H9 (cell line): Measurements from ENCODE around the gene RABGAP1. TPM values are rescaled to one million over a fixed set of nuclear protein-coding genes. Genes with fewer than 3 reads are reported as not detected.

Source experiments
- DNase-seq: peaks from one replicate; pipeline ENCODE4 v3.0.0-alpha.2; 2017
- H2AFZ ChIP-seq: one replicate; pipeline ENCODE4 v1.6.1; 2013; ENCODE audit warnings: mild to moderate bottlenecking, low read length, control low read depth, moderate library complexity
- H2AK5ac ChIP-seq: 2 replicates; pipeline ENCODE4 v1.6.1; 2013; ENCODE audit warnings: low read length, control low read depth, mixed read lengths; ENCODE audit not compliant: insufficient read length
- H2BK120ac ChIP-seq: one replicate; pipeline ENCODE4 v1.6.1; 2013; ENCODE audit warnings: low read depth, mild to moderate bottlenecking, low read length, control low read depth, inconsistent platforms; ENCODE audit not compliant: poor library complexity, severe bottlenecking
- H2BK12ac ChIP-seq: 2 replicates; pipeline ENCODE4 v1.6.1; 2013; ENCODE audit warnings: low read length, control low read depth, mixed read lengths, low read depth; ENCODE audit not compliant: insufficient read length
- H2BK15ac ChIP-seq: 2 replicates; pipeline ENCODE4 v1.6.1; 2013; ENCODE audit warnings: low read depth, low read length, control low read depth
- H2BK20ac ChIP-seq: one replicate; pipeline ENCODE4 v1.6.1; 2013; ENCODE audit warnings: low read depth, mild to moderate bottlenecking, low read length, control low read depth, inconsistent platforms; ENCODE audit not compliant: poor library complexity, severe bottlenecking
- H2BK5ac ChIP-seq: 2 replicates; pipeline ENCODE4 v1.6.1; 2013; ENCODE audit warnings: low read length, control low read depth, mixed read lengths; ENCODE audit not compliant: insufficient read length
- H3K14ac ChIP-seq: 2 replicates; pipeline ENCODE4 v1.6.1; 2013; ENCODE audit warnings: low read length, control low read depth; ENCODE audit not compliant: insufficient read depth
- H3K18ac ChIP-seq: 2 replicates; pipeline ENCODE4 v1.6.1; 2013; ENCODE audit warnings: low read depth, mild to moderate bottlenecking, mixed read lengths, low read length, control low read depth; ENCODE audit not compliant: insufficient read length
- H3K23ac ChIP-seq: 2 replicates; pipeline ENCODE4 v1.6.1; 2013; ENCODE audit warnings: low read length, control low read depth, mixed read lengths, low read depth; ENCODE audit not compliant: insufficient read length
- H3K23me2 ChIP-seq: 2 replicates; pipeline ENCODE4 v1.6.1; 2013; ENCODE audit warnings: low read depth, mild to moderate bottlenecking, mixed read lengths, low read length, control low read depth; ENCODE audit not compliant: insufficient read length, poor library complexity, severe bottlenecking
- H3K27ac ChIP-seq: 2 replicates; pipeline ENCODE4 v1.5.1; 2013; ENCODE audit warnings: low read length, control low read depth, mixed read lengths, low read depth; ENCODE audit not compliant: insufficient read length
- H3K27me3 ChIP-seq: 2 replicates; pipeline ENCODE4 v1.6.1; 2013; ENCODE audit warnings: low read length, control low read depth, inconsistent platforms; ENCODE audit not compliant: insufficient read depth
- H3K4ac ChIP-seq: 2 replicates; pipeline ENCODE4 v1.6.1; 2013; ENCODE audit warnings: low read depth, mild to moderate bottlenecking, control low read depth, inconsistent platforms, low read length, moderate library complexity
- H3K4me1 ChIP-seq: 2 replicates; pipeline ENCODE4 v1.6.1; 2013; ENCODE audit warnings: low read length, control low read depth, inconsistent platforms; ENCODE audit not compliant: insufficient read depth
- H3K4me2 ChIP-seq: 2 replicates; pipeline ENCODE4 v1.6.1; 2013; ENCODE audit warnings: low read length, control low read depth, mixed read lengths; ENCODE audit not compliant: insufficient read length, insufficient read depth
- H3K56ac ChIP-seq: 2 replicates; pipeline ENCODE4 v1.6.1; 2013; ENCODE audit warnings: low read depth, mild to moderate bottlenecking, mixed read lengths, low read length, control low read depth; ENCODE audit not compliant: insufficient read length
- H3K79me1 ChIP-seq: 2 replicates; pipeline ENCODE4 v1.6.1; 2013; ENCODE audit warnings: low read depth, mild to moderate bottlenecking, moderate library complexity, low read length, control low read depth, inconsistent platforms; ENCODE audit not compliant: insufficient read depth, poor library complexity, severe bottlenecking
- H3K79me2 ChIP-seq: 2 replicates; pipeline ENCODE4 v1.6.1; 2013; ENCODE audit warnings: low read length, control low read depth, inconsistent platforms; ENCODE audit not compliant: insufficient read depth
- H3K9ac ChIP-seq: 2 replicates; pipeline ENCODE4 v1.6.1; 2013; ENCODE audit warnings: low read length, control low read depth, mixed read lengths; ENCODE audit not compliant: insufficient read length; ENCODE audit errors: extremely low read depth
- H3K9me3 ChIP-seq: one replicate; pipeline ENCODE4 v1.6.1; 2013; ENCODE audit warnings: low read depth, low read length, inconsistent platforms; ENCODE audit not compliant: control insufficient read depth
- H3T11ph ChIP-seq: one replicate; pipeline ENCODE4 v1.6.1; 2013; ENCODE audit warnings: mild to moderate bottlenecking, low read length, control low read depth, inconsistent platforms
- H4K20me1 ChIP-seq: one replicate; pipeline ENCODE4 v1.6.1; 2013; ENCODE audit not compliant: control insufficient read depth, insufficient read length, insufficient read depth
- H4K5ac ChIP-seq: 2 replicates; pipeline ENCODE4 v1.6.1; 2013; ENCODE audit warnings: low read depth, mild to moderate bottlenecking, mixed read lengths, low read length, control low read depth; ENCODE audit not compliant: insufficient read length
- H4K8ac ChIP-seq: replicated peaks from 2 replicates; pipeline ENCODE4 v1.6.1; 2013; ENCODE audit warnings: low read length, control low read depth, mixed read lengths, low read depth; ENCODE audit not compliant: insufficient read length
- H4K91ac ChIP-seq: 2 replicates; pipeline ENCODE4 v1.6.1; 2013; ENCODE audit warnings: low read depth, mild to moderate bottlenecking, moderate library complexity, mixed read lengths, low read length, control low read depth; ENCODE audit not compliant: insufficient read length
- H3K27ac Mint-ChIP-seq, 3 experiments: 2 replicates in 2 of 3; 3 replicates in 1 of 3; pipeline ENCODE4 v1.8.0; 2020 to 2021; ENCODE audit warnings: mixed read lengths in 3 of 3, mild to moderate bottlenecking in 1 of 3, moderate library complexity in 1 of 3
- H3K27me3 Mint-ChIP-seq: 2 replicates; pipeline ENCODE4 v1.8.0; 2021; ENCODE audit warnings: low read depth, mild to moderate bottlenecking, moderate library complexity, mixed read lengths
- H3K36me3 Mint-ChIP-seq, 3 experiments: 2 replicates in 2 of 3; 3 replicates in 1 of 3; pipeline ENCODE4 v1.8.0; 2020 to 2021; ENCODE audit warnings: low read depth in 3 of 3, mixed read lengths in 3 of 3; ENCODE audit not compliant: insufficient read depth in 1 of 3
- H3K4me1 Mint-ChIP-seq, 2 experiments: 2 replicates each; pipeline ENCODE4 v1.8.0; 2020; ENCODE audit warnings: mixed read lengths in 2 of 2
- H3K4me3 Mint-ChIP-seq, 2 experiments: 2 replicates in 1 of 2; 3 replicates in 1 of 2; pipeline ENCODE4 v1.8.0; 2020 to 2021; ENCODE audit warnings: mild to moderate bottlenecking in 2 of 2, mixed read lengths in 2 of 2, moderate library complexity in 1 of 2
- H3K9me3 Mint-ChIP-seq, 2 experiments: 2 replicates in 1 of 2; 3 replicates in 1 of 2; pipeline ENCODE4 v1.8.0; 2020; ENCODE audit warnings: mild to moderate bottlenecking in 2 of 2, mixed read lengths in 2 of 2, moderate library complexity in 1 of 2
- CTCF ChIP-seq: fragments of 200-600 bp; sonication (generic); conservative IDR thresholded peaks from 3 replicates; pipeline ENCODE4 v1.8.0; 2021; ENCODE audit warnings: antibody characterized with exemption, mild to moderate bottlenecking
- WGBS: extraction: QIAGEN DNeasy Blood & Tissue Kit; methylation state at CpG from one replicate; pipeline ENCODE4 v1.1.7; 2013; ENCODE audit warnings: missing lambda C conversion rate, low lambda C conversion rate, mixed read lengths; ENCODE audit not compliant: insufficient read length; ENCODE audit errors: extremely low coverage; 5-methylcytosine and 5-hydroxymethylcytosine counted together
- total RNA-seq: library from RNA; stranded (reverse); gene quantifications from 2 replicates; pipeline ENCODE4 v1.2.1, GENCODE V29; 2021

RABGAP1 gene
- total RNA-seq, 1 experiment from 2014 or later: 31.6 TPM

- Histone ChIP-seq H3T11ph (no peak overlapping the region), H3K4me2 (no peak overlapping the region), H3K18ac (no peak overlapping the region), H3K27me3 (no peaks in the 10 kb centered on the region), H2BK5ac (no peak overlapping the region), H3K23ac (no peak overlapping the region), H3K9ac (no peak overlapping the region), H3K27ac (no peak overlapping the region), H2BK15ac (no peak overlapping the region), H4K5ac (no peak overlapping the region), H4K8ac (no peak overlapping the region), H4K91ac (no peak overlapping the region), H4K20me1 (no peaks in the 10 kb centered on the region), H2BK20ac (no peak overlapping the region), H2AK5ac (no peak overlapping the region), H3K9me3 (no peaks in the 10 kb centered on the region), H3K4ac (no peak overlapping the region), H2BK120ac (no peak overlapping the region), H3K14ac (no peak overlapping the region), H2AFZ (no peak overlapping the region), H3K4me1 (no peaks in the 10 kb centered on the region), H3K79me2 (no peaks in the 10 kb centered on the region), H3K56ac (no peak overlapping the region), H3K79me1 (no peaks in the 10 kb centered on the region), H2BK12ac (no peak overlapping the region), H3K23me2 (no peaks in the 10 kb centered on the region)
- Mint-ChIP-seq H3K4me1 (no peaks in the 10 kb centered on the region), H3K36me3 (peaks cover 8 to 18% (median 16%) of the 10 kb centered on the region in 3 experiments), H3K27ac (no peak overlapping the region), H3K27me3 (no peaks in the 10 kb centered on the region), H3K4me3 (no peak overlapping the region), H3K9me3 (no peaks in the 10 kb centered on the region; a peak in 1 of 5 replicates)
- DNase-seq: no peak
- no CpG with 5 or more reads among the region's 2 CpGs for WGBS
- TF ChIP-seq CTCF: no peak
Observed at GRCh38 chr9:123041489-123041888, 100.7 kb downstream of the RABGAP1 start.
